Astrocyte (in vitro differentiated cells and primary cell): ENCODE measurements around the gene WFS1. TPM values are rescaled to one million over a fixed set of nuclear protein-coding genes. Genes with fewer than 3 reads are reported as not detected.

ENCODE experiments used
- DNase-seq: peaks from one replicate; pipeline ENCODE4 v3.0.0-alpha.2; 2010; ENCODE audit warnings: low read depth
- FAIRE-seq: peaks from 2 replicates; lab custom pipeline; 2011; peaks lifted over from hg19 to GRCh38; lab: Jason Lieb, UNC
- H2AFZ ChIP-seq: 2 replicates; pipeline ENCODE4 v1.6.0; 2012; ENCODE audit warnings: low read depth, low read length, inconsistent platforms
- H3K27ac ChIP-seq: 2 replicates; pipeline ENCODE4 v1.5.1; 2011; ENCODE audit warnings: low read depth, low read length, inconsistent platforms
- H3K27me3 ChIP-seq: 2 replicates; pipeline ENCODE4 v1.6.0; 2011; ENCODE audit warnings: low read length, inconsistent platforms; ENCODE audit not compliant: insufficient read depth
- H3K36me3 ChIP-seq: 2 replicates; pipeline ENCODE4 v1.5.1; 2011; ENCODE audit warnings: low read length, inconsistent platforms; ENCODE audit not compliant: insufficient read depth
- H3K4me1 ChIP-seq: 2 replicates; pipeline ENCODE4 v1.5.1; 2011; ENCODE audit warnings: low read length, inconsistent platforms; ENCODE audit not compliant: insufficient read depth
- H3K4me2 ChIP-seq: 2 replicates; pipeline ENCODE4 v1.6.0; 2012; ENCODE audit warnings: low read length, inconsistent platforms
- H3K4me3 ChIP-seq: 2 replicates; pipeline ENCODE4 v1.5.1; 2011; ENCODE audit warnings: low read depth, mild to moderate bottlenecking, low read length, inconsistent platforms; ENCODE audit not compliant: insufficient read depth
- H3K79me2 ChIP-seq: 2 replicates; pipeline ENCODE4 v1.6.0; 2012; ENCODE audit warnings: mild to moderate bottlenecking, low read length, inconsistent platforms; ENCODE audit not compliant: insufficient read depth
- H3K9ac ChIP-seq: 2 replicates; pipeline ENCODE4 v1.6.0; 2012; ENCODE audit warnings: mild to moderate bottlenecking, low read length, inconsistent platforms
- H3K9me3 ChIP-seq: 2 replicates; pipeline ENCODE4 v1.5.1; 2012; ENCODE audit warnings: low read depth, mild to moderate bottlenecking, low read length, inconsistent platforms; ENCODE audit not compliant: insufficient read depth
- H4K20me1 ChIP-seq: 2 replicates; pipeline ENCODE4 v1.6.0; 2012; ENCODE audit warnings: low read length, inconsistent platforms; ENCODE audit not compliant: insufficient read depth
- H3K27ac Mint-ChIP-seq: one replicate; pipeline ENCODE4 v1.8.0; 2021; ENCODE audit warnings: mild to moderate bottlenecking, mixed read lengths; ENCODE audit not compliant: unreplicated experiment
- H3K27me3 Mint-ChIP-seq: one replicate; pipeline ENCODE4 v1.8.0; 2021; ENCODE audit warnings: low read depth, mixed read lengths; ENCODE audit not compliant: unreplicated experiment
- H3K36me3 Mint-ChIP-seq: one replicate; pipeline ENCODE4 v1.8.0; 2021; ENCODE audit warnings: low read depth, mixed read lengths; ENCODE audit not compliant: unreplicated experiment
- H3K4me1 Mint-ChIP-seq: one replicate; pipeline ENCODE4 v1.8.0; 2021; ENCODE audit warnings: low read depth, mixed read lengths; ENCODE audit not compliant: unreplicated experiment
- H3K4me3 Mint-ChIP-seq: one replicate; pipeline ENCODE4 v1.8.0; 2021; ENCODE audit warnings: mild to moderate bottlenecking, moderate library complexity, mixed read lengths; ENCODE audit not compliant: unreplicated experiment
- H3K9me3 Mint-ChIP-seq: one replicate; pipeline ENCODE4 v1.8.0; 2021; ENCODE audit warnings: mild to moderate bottlenecking, mixed read lengths; ENCODE audit not compliant: unreplicated experiment
- EZH2 ChIP-seq: IDR thresholded peaks from 2 replicates; pipeline ENCODE4 v1.6.1; 2012; ENCODE audit warnings: mild to moderate bottlenecking, low read length, inconsistent platforms; ENCODE audit not compliant: insufficient read depth
- total RNA-seq: library from RNA; stranded (reverse); gene quantifications from 2 replicates; pipeline ENCODE4 v1.2.1, GENCODE V29; 2021
- TF ChIP-seq, protein P1 (sequence below): IDR thresholded peaks from 2 replicates; pipeline ENCODE4 v1.5.1; 2011; ENCODE audit warnings: low read depth, mild to moderate bottlenecking, inconsistent platforms, low read length, moderate library complexity; ENCODE audit not compliant: insufficient read depth

WFS1 gene
- total RNA-seq, 1 donor from 2014 or later: 39.0 TPM

DNA sequence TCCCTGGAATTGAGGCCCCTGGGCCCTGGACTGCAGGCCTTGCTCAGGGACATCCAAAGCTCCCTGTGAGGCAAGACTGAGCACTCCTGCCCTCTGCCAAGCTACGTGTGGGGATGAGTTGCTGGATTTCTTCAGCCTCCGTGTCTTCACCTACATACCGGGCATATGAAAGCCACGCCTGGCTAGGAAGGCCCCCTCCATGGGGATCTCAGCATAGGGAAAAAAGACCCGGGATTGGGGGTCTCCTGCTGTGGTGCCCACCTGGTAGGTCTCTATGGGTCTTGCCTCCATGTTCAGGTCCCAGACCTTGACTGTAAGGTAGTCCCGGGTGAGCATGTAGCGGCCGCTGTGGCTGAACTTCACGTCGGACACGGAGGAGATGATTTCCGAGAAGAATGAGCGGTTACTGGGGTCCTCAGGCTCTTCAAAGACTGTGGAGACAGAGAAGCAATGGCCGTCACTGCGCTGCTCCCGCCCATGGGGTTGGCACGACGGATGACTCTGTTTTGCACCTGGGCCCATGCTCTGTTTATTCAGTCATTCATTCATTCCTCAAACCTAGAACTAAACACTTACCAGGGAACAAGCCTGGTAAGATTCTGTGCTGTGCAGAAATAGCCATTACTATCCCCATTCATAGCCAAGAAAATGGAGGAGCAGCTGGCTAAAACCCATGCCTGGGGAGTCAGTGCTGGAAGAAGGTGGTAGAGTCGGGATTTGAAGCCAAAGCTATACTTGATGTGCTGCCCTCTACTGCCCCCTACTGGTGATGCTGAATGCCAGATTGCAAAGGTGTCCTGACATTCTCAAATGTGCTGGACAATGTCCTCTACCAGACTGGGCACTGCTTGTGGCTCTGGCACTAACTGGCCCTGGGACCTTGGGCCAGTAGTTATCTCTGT is 63.9 kb downstream of the WFS1 start:
- Histone ChIP-seq H3K9me3 (no peaks in the 10 kb centered on the region), H3K9ac (no peak overlapping the region), H3K27ac (no peak overlapping the region), H3K4me2 (no peak overlapping the region), H3K79me2 (no peaks in the 10 kb centered on the region), H3K27me3 (peaks cover 12% of the 10 kb centered on the region), H3K36me3 (no peaks in the 10 kb centered on the region), H3K4me1 (no peaks in the 10 kb centered on the region), H3K4me3 (no peak overlapping the region), H4K20me1 (no peaks in the 10 kb centered on the region), H2AFZ (no peak overlapping the region)
- Mint-ChIP-seq H3K27ac (no peak overlapping the region), H3K4me1 (no peaks in the 10 kb centered on the region), H3K36me3 (no peaks in the 10 kb centered on the region), H3K4me3 (no peak overlapping the region), H3K27me3 (peaks cover 35% of the 10 kb centered on the region), H3K9me3 (peaks cover 3% of the 10 kb centered on the region)
- TF ChIP-seq, protein P1, sequence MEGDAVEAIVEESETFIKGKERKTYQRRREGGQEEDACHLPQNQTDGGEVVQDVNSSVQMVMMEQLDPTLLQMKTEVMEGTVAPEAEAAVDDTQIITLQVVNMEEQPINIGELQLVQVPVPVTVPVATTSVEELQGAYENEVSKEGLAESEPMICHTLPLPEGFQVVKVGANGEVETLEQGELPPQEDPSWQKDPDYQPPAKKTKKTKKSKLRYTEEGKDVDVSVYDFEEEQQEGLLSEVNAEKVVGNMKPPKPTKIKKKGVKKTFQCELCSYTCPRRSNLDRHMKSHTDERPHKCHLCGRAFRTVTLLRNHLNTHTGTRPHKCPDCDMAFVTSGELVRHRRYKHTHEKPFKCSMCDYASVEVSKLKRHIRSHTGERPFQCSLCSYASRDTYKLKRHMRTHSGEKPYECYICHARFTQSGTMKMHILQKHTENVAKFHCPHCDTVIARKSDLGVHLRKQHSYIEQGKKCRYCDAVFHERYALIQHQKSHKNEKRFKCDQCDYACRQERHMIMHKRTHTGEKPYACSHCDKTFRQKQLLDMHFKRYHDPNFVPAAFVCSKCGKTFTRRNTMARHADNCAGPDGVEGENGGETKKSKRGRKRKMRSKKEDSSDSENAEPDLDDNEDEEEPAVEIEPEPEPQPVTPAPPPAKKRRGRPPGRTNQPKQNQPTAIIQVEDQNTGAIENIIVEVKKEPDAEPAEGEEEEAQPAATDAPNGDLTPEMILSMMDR: peak; percentile 40
- TF ChIP-seq EZH2: no peak
- FAIRE-seq: no peak
- DNase-seq: no peak

DNA sequence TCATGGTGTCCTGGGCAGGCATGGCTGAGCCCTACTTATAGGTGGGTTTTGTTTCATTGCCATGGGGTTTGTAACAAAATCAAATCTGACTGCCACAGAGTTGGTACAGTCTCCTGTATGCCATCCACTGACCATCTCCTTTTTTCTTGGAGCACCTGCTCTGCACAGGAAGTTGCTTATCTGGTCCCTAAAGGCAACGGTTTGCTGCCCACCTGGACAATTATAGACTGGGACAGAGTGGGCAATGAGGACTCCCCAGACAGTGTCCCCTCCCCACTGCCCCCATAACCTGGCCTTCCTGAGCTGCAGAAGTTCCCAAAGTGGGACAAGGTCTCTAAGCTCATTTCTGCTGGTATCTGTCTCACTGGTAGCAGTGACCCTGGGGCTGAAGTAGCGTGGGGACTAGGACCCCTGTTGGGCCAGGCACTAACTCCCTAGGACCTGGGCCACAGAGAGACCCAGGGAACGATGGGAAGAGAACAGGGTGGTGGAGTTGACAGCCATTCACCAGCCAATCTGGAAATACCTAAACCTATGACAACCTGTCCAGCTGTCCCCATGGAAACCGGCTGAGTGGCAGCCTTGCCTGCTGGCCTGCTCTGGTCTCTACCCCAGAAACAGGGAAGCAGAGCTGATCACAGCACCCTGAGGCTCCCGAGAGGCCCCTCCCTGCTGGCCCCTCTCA is 64.7 kb downstream of the WFS1 start:
- H3K4me2 ChIP-seq: no peak overlapping the region
- Mint-ChIP-seq H3K27ac (no peak overlapping the region), H3K4me3 (no peak overlapping the region), H3K36me3 (no peaks in the 10 kb centered on the region), H3K27me3 (peaks cover 42% of the 10 kb centered on the region), H3K9me3 (peaks cover 3% of the 10 kb centered on the region), H3K4me1 (no peaks in the 10 kb centered on the region)
- no peak overlapping the region for H2AFZ ChIP-seq
- peaks cover 12% of the 10 kb centered on the region for H3K27me3 ChIP-seq
- H3K4me1 ChIP-seq: no peaks in the 10 kb centered on the region
- no peaks in the 10 kb centered on the region for H3K9me3 ChIP-seq
- no peaks in the 10 kb centered on the region for H3K36me3 ChIP-seq
- H3K9ac ChIP-seq: no peak overlapping the region
- no peak for DNase-seq
- H3K27ac ChIP-seq: no peak overlapping the region
- no peaks in the 10 kb centered on the region for H4K20me1 ChIP-seq
- H3K4me3 ChIP-seq: no peak overlapping the region
- no peak for FAIRE-seq
- H3K79me2 ChIP-seq: no peaks in the 10 kb centered on the region
- TF ChIP-seq, protein P1: no peak
- TF ChIP-seq EZH2: no peak
